HUES6 (cell line): Measurements from ENCODE around the gene MMP20.

Experiments used
- H3K27ac ChIP-seq: 2 replicates; pipeline ENCODE4 v1.7.0; 2013; ENCODE audit warnings: low read depth, mild to moderate bottlenecking, low read length, inconsistent platforms
- H3K27me3 ChIP-seq: 2 replicates; pipeline ENCODE4 v1.6.1; 2013; ENCODE audit warnings: low read length; ENCODE audit not compliant: control insufficient read depth, insufficient read depth
- H3K36me3 ChIP-seq: 2 replicates; pipeline ENCODE4 v1.6.1; 2013; ENCODE audit warnings: low read length; ENCODE audit not compliant: control insufficient read depth, insufficient read depth
- H3K4me1 ChIP-seq: 2 replicates; pipeline ENCODE4 v1.6.1; 2013; ENCODE audit warnings: low read length; ENCODE audit not compliant: control insufficient read depth, insufficient read depth
- H3K4me3 ChIP-seq: 2 replicates; pipeline ENCODE4 v1.5.1; 2013; ENCODE audit warnings: low read depth, low read length
- H3K9ac ChIP-seq: one replicate; pipeline ENCODE4 v1.6.1; 2013; ENCODE audit warnings: mild to moderate bottlenecking, low read length
- H3K9me3 ChIP-seq: 2 replicates; pipeline ENCODE4 v1.6.1; 2013; ENCODE audit warnings: low read depth, low read length; ENCODE audit not compliant: control insufficient read depth, insufficient read depth

MMP20 gene, protein sequence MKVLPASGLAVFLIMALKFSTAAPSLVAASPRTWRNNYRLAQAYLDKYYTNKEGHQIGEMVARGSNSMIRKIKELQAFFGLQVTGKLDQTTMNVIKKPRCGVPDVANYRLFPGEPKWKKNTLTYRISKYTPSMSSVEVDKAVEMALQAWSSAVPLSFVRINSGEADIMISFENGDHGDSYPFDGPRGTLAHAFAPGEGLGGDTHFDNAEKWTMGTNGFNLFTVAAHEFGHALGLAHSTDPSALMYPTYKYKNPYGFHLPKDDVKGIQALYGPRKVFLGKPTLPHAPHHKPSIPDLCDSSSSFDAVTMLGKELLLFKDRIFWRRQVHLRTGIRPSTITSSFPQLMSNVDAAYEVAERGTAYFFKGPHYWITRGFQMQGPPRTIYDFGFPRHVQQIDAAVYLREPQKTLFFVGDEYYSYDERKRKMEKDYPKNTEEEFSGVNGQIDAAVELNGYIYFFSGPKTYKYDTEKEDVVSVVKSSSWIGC

GRCh38 chr11:102625177-102625576, at the start of gene MMP20:
MMP20 (minus strand) TSS chr11:102625332; CDS start chr11:102625319, 13 bp downstream.
- H3K9me3 ChIP-seq = no peaks in the 10 kb centered on the region
- H3K4me1 ChIP-seq = no peaks in the 10 kb centered on the region

DNA sequence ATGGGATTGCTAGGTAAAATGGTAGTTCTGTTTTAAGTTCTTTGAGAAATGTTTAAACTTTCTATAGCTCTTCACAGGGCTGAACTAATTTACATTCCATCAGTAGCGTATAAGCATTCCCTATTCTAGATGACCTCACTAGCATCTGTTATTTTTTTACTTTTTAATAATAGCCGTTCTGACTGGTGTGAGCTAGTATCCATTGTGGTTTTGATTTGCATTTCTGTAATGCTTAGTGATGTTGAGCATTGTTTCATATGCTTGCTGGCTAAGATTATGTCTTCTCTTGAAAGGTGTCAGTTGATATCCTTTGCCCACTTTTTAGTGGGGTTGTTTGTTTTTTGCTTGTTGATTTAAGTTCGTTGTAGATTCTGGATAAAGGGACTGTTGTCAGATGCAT, 44.5 kb upstream of the MMP20 start:
- no peaks in the 10 kb centered on the region for H3K27me3 ChIP-seq
- H3K9ac ChIP-seq = no peak overlapping the region
- H3K4me3 ChIP-seq = no peak overlapping the region
- no peaks in the 10 kb centered on the region for H3K9me3 ChIP-seq
- no peaks in the 10 kb centered on the region for H3K4me1 ChIP-seq
- no peak overlapping the region for H3K27ac ChIP-seq
- no peaks in the 10 kb centered on the region for H3K36me3 ChIP-seq

More at GRCh38 chr11:102625177-102625576, at the start of gene MMP20:
- no peak within 1 kb of the TSS for H3K9ac ChIP-seq
- no peaks in the 10 kb centered on the region for H3K27me3 ChIP-seq
- H3K4me3 ChIP-seq = no peak within 1 kb of the TSS
- H3K27ac ChIP-seq = no peak within 1 kb of the TSS
- no peaks in the 10 kb centered on the region for H3K36me3 ChIP-seq

DNA sequence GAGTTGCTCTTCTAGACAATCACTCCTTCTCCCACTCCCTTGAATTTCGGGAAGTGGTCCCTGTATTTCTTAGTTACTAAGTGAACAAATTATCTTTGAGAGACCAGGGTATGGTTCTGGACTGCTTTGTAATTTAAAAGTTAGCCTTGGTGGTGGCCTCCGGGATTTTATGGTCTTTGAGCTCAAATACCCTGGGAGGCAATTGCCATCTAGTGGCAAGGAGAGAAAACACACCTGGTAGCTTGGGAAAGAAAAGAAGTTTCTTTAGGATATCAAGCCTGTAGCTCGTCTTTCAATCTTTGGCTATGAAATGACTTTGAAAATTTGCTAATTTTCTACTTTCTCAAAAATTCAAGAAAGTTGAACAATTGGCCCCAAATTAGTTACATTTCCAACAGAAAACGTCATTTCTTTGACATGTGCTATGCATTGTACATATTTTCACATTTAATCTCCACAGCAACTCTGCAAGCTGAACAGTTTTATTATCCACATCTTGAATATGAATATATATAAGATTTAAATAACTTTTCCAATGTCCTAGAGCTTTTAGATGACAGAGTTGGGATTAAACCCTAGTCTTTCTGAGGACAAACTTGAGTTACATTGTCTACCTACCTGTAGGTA, 41.3 kb upstream of the MMP20 start:
- Histone ChIP-seq H3K9me3 (no peaks in the 10 kb centered on the region), H3K4me3 (no peak overlapping the region), H3K27me3 (no peaks in the 10 kb centered on the region), H3K9ac (no peak overlapping the region), H3K27ac (no peak overlapping the region), H3K4me1 (no peaks in the 10 kb centered on the region), H3K36me3 (no peaks in the 10 kb centered on the region)

GRCh38 chr11:102664001-102664752, 39.0 kb upstream of the MMP20 start:
- no peak overlapping the region for H3K27ac ChIP-seq
- no peak overlapping the region for H3K9ac ChIP-seq
- no peaks in the 10 kb centered on the region for H3K36me3 ChIP-seq

DNA sequence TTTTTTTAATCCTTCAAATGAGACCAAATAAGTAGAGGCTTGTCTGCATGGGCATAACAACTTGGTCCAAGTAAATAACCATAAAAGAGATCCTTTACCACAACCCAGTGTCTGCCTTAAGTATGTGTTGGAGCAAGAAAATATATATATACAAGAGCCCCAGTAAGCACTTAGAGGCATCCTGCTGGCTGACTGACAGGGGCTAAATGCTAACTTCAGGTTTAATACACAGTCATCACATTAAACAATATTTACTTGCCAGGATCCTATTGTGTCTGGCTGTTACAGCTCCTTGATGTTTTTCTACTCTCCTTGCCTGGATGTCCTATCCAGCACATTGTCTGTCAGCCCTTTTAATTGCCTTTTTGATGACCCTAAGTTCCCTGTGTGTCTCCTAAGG, 37.5 kb upstream of the MMP20 start:
- no peaks in the 10 kb centered on the region for H3K36me3 ChIP-seq
- H3K27me3 ChIP-seq = no peaks in the 10 kb centered on the region
- no peak overlapping the region for H3K27ac ChIP-seq
- H3K4me1 ChIP-seq = no peaks in the 10 kb centered on the region
- no peak overlapping the region for H3K9ac ChIP-seq
- no peaks in the 10 kb centered on the region for H3K9me3 ChIP-seq
- no peak overlapping the region for H3K4me3 ChIP-seq

More at GRCh38 chr11:102664001-102664752, 39.0 kb upstream of the MMP20 start:
- Histone ChIP-seq H3K9me3 (no peaks in the 10 kb centered on the region), H3K4me3 (no peak overlapping the region), H3K27me3 (no peaks in the 10 kb centered on the region), H3K4me1 (no peaks in the 10 kb centered on the region)

- Histone ChIP-seq H3K36me3 (no peaks in the 10 kb centered on the region), H3K4me1 (no peaks in the 10 kb centered on the region), H3K27ac (no peak overlapping the region), H3K9me3 (no peaks in the 10 kb centered on the region), H3K27me3 (no peaks in the 10 kb centered on the region), H3K9ac (no peak overlapping the region), H3K4me3 (no peak overlapping the region)
These were observed 35.9 kb upstream of the MMP20 start for GRCh38 chr11:102661040-102661439.

DNA sequence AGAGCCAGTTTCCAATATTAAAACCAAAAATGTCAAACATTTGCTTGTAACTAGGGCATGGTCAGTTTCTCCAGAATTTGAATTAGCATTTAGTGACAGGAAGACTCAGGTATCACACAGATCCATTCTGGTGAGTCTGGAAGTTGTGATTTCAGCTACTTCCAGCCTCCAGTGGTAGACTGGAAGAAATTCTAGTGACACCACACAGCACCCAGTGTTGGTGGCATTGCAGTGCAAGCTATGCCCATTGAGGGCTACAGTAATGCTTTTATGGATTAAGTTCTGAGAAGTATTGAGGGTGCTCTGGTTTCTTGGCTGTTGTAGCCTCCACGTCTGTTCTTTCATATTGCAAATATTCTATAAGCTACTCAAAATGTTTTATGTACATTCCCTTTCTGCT, 31.4 kb upstream of the MMP20 start:
- Histone ChIP-seq H3K4me1 (no peaks in the 10 kb centered on the region), H3K36me3 (no peaks in the 10 kb centered on the region), H3K27me3 (no peaks in the 10 kb centered on the region), H3K9ac (no peak overlapping the region), H3K4me3 (no peak overlapping the region), H3K9me3 (peaks cover 7% of the 10 kb centered on the region; the same call in 1 of the 2 replicates), H3K27ac (no peak overlapping the region)

DNA sequence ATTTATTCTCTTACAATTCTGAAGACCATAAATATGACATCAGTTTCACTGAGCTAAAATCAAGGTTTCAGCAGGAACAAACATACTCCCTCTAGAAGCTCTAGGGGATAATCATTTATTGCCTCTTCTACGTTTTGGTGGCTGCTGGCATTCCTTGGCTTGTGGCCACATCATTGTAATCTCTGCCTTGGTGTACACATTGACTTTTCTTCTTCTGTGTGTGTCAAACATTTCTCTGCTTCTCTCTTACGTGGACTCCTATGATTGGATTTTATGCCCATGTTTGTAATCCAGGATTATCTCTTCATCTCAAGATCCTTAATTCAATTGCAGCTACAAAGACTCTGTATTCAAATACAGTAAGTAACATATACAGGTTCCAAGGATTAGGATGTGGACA, 30.4 kb upstream of the MMP20 start:
- Histone ChIP-seq H3K9ac (no peak overlapping the region), H3K27me3 (no peaks in the 10 kb centered on the region), H3K36me3 (no peaks in the 10 kb centered on the region), H3K9me3 (peaks cover 7% of the 10 kb centered on the region; the same call in 1 of the 2 replicates), H3K4me3 (no peak overlapping the region), H3K4me1 (no peaks in the 10 kb centered on the region), H3K27ac (no peak overlapping the region)

DNA sequence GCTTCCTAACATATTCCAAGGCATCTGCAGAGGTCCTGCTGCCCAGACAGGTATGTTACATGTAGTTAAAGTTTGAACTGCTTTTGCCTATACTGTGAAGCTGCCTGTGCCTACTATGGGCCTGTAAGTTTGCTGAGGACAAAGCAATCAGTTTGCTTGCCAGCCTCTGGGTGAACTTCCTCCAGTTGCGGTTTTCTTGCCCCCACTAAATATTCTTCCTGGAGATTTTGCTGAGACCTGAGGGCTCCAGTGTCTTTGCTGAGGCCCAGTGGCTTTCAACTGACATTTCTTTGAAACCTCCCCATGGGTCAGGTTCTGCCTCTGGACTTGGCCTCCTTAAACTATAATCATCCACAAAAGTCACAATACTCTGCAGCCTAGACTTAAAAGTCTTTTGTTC, 29.6 kb upstream of the MMP20 start:
- no peaks in the 10 kb centered on the region for H3K36me3 ChIP-seq
- H3K9ac ChIP-seq = no peak overlapping the region
- H3K4me3 ChIP-seq = no peak overlapping the region
- H3K27ac ChIP-seq = no peak overlapping the region
- H3K27me3 ChIP-seq = no peaks in the 10 kb centered on the region
- H3K9me3 ChIP-seq = peaks cover 7% of the 10 kb centered on the region; the same call in 1 of the 2 replicates
- no peaks in the 10 kb centered on the region for H3K4me1 ChIP-seq

DNA sequence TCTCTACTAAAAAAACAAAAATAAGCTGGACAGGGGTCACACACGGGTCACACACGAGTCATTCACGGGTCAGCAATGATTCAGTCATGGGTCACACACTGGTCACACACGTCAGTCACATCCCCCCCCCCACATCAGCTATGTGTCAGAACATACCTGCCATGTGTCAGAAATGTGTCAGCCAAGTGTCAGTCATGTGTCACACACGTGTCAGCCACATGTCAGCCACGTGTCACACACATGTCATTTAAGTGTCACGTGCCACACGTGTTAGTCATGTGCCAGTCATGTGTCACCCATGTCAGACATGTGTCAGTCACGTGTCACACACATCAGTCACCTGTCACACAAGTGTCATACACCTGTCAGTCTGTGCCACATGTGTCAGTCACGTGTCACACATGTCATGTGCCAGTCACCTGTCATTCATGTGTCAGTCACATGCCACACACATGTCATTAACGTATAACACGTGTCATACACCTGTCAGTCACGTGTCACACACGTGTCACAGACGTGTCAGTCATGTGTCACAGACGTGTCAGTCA, 28.7 kb upstream of the MMP20 start:
- Histone ChIP-seq H3K4me3 (no peak overlapping the region), H3K9me3 (peaks cover 7% of the 10 kb centered on the region; the same call in 1 of the 2 replicates), H3K9ac (no peak overlapping the region), H3K4me1 (no peaks in the 10 kb centered on the region), H3K27me3 (no peaks in the 10 kb centered on the region), H3K36me3 (no peaks in the 10 kb centered on the region), H3K27ac (no peak overlapping the region)
